Inflammatory macrophage treated with lipopolysaccharide for 4 hours (primary cell): Measurements from ENCODE around the gene POU2AF1.

ENCODE experiments used
- DNase-seq: peaks from one replicate; pipeline ENCODE4 v3.0.0-alpha.2; 2020

POU2AF1 gene, protein sequence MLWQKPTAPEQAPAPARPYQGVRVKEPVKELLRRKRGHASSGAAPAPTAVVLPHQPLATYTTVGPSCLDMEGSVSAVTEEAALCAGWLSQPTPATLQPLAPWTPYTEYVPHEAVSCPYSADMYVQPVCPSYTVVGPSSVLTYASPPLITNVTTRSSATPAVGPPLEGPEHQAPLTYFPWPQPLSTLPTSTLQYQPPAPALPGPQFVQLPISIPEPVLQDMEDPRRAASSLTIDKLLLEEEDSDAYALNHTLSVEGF

DNA sequence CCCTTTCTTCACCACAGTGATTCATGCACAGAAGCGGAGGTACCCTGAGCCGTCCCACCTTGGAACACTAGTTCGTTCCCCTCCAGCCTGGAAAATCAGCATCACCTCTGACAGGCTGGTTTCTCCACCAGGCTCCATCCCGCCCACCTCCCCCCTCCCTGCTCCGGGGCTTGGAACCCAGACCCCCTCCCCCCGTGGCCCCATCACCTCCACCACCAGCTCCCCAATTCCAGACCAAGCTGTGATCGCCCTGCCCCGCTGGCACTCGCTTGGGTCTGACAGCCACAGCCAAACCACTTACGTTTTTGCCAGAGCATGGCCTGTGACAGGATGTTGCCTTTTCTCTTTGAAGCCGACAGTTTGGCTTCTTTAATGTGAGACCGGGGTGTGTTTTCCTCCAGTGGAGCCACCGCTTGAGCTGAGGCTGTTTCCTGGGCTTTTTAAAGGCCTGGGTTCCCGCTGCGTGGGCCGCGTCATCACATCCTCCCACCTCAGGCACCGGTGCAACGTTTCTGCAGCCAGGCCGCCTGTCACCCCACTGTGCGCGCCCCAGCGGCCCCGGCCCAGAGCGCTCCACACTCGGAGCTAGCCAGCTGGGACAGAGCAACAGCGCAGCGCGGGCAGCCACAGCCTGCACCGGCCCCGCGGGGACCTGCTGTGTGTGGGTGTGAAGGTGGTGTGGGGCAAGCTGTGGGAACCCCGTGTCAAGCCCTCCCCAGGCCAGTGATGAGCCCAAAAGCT is at the start of gene POU2AF1:
TSS of gene POU2AF1 (minus strand) at position 415 of the 741 bp plus-strand sequence. CDS start at position 317, 98 bp downstream.
- DNase-seq, result no peak

DNA sequence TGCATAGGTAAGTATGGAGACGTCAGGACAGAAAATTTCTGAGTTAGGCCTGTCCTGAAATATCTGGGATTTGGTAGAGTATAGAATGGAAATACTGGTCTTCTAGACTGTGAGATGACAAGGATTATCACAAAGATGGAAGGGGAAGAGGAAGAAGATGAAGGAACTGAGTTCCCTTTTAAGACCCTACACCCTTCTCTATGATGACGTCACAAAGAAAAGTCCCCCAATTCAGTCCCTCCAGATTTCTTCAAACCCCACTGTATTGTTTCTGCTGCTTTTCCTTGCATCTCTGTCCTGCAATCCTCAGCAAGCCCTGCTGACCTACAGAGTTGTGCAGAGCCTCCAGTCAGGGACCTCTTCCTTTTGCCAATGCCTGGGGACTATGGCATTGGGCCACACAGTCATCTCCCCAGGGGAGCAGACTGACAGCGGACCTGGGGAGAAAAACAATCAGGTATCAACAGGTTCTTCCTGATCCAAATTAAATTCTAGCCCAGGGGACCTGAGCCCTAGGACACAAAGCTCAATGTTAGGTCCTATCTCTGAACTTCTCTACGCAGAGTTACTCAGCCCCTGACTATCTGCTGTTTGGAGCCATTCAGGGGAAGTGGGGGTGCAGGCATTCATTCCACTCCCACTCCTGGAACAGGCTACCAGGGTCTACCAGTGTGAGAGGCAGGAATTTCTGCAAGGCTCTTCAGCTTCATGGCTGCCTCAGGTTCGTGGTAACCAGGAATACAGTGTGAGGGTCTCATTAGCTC is 49.2 kb upstream of the POU2AF1 start:
- no peak for DNase-seq

DNA sequence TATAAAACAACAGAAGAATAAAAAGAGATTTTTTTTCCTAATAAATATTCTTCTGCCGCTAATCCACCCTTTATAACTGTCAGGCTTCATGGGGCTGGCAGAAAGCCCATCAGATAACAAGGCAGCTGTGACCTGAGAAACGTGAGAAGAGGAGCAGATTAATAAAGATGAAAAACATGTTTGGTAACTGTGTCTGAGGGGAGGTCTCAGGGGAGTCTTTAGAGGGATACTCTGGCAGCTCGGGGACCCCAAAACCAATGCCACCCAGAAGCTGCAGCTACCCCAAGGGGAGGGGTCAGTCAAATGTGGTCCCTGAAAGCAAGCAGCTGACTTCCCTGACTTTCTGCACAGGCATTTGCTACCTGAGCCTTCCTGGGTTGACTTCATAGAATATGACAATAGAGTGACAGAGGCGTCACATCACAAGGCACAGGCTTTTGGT is 48.4 kb upstream of the POU2AF1 start:
- no peak for DNase-seq

DNA sequence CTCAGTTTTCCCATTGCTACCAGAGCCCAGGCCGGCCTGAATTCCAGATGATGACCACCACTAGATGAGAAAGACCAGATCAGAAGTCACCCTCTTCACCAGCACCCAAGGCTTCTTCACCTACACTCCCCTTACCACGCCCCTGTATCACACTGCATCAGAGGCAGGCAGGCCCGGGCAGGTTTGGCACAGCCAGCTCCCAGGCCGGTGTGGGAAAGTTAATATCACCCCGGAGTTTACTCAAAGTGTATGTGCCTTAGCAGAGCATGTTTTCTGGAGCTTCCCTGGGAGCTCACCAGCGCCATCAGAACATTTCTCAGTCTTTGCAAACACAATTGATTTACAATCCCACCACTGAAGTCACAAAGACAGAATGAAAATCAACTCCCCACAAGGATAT is 47.5 kb upstream of the POU2AF1 start:
- DNase-seq, result no peak

DNA sequence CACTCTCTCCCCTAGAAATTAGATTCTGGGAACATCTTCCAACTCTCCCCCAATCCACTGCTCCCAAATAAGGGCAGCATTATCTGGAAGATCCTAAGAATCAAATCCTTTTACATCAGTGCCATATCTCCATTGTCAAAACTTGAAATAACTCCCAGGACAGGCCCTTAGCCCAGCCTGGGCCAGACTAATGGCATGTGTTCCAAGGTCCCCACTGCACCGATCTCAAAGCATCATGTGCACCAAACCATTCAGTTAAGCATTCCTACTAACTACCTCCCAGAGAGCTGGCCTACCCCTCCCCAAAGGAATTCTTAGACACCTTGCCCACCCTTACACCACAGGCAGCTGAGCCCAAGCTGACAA is 44.2 kb upstream of the POU2AF1 start:
- no peak for DNase-seq

DNA sequence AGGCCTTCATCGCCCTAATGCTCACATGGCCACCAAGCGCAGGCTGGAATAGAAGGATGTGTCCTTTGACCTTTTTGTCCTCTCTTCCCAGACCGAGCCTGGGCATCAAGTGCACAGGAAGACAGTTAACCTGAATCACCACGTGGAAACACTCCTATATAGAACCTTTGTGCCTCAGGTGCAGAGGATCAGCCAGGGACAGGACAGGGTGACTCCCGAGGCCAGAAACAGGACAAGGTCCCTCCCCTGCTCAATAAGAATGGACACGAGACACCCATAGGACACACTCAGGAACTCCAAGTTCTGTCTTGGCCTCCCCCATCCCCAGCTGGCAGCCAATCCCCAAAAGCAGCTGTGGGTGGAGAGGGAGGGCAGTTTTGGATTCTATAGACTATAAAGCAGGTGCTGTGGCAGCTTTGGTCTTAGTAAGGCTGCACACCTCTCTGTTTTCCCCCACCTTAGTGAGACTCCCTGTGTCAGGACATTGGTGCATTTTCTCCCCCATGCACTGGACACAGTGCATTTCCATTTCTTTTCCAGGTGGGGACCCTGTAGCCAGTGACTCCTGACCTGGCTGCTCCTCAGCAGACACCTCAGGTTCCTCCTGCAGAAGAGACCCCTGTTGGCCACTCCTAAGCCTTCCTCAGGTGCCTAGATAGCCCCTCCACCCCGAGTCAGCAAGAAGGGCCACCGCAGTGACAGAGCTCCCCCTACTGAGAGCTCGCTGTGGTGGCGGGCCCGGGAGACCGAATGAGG is 43.6 kb upstream of the POU2AF1 start:
- no peak for DNase-seq

DNA sequence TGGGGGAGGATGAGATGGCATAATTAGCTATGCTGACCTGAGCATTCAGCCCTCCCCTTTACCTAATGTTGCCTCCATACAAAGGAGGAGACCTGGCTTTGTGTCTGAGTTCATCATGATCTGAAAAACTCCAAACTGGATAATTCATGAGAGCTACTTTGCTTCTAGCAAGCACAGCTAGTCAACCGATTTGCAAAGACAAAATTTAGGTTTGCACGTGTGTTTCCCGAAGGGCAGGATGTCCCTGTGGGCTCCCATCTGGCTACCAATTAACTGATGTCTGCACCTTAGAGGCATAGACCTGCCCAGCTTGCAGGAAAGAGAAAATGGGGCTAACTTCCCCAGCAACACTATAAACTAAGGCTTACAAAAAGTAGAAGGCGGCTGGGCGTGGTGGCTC is 42.2 kb upstream of the POU2AF1 start:
- no peak for DNase-seq

DNA sequence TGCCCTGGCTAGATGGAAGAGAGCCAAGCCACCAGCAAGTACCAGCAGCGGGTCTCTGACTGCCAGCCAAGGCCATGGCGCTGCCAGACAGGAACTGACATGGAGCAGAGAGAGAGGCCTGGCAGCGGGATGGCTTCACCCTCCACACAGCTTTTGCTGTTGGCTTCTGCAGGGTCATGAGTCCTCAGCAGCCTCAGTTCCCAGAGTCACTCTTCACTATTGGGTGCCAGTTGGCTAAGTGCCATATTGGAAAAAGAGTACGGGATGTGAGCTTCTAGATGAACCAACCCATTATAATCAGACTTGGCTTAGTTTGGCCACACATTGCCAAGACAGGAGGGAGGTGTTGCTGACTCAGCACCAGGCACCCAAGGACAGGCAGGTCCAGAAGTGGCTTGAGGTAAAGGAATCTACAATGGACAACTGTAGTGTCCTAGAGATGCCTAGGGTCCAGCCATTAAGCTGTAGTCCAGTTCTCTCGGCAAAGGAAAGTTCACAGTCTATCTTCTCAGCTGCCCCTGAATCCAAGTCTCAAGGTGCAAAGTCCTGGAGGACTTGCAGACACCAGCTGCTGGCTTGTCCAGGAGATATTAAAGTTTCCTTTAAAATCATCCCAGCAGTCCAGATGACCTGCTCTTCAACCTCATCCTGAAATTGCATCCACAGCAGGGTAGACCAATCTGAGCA is 40.7 kb upstream of the POU2AF1 start:
- DNase-seq, result no peak

DNA sequence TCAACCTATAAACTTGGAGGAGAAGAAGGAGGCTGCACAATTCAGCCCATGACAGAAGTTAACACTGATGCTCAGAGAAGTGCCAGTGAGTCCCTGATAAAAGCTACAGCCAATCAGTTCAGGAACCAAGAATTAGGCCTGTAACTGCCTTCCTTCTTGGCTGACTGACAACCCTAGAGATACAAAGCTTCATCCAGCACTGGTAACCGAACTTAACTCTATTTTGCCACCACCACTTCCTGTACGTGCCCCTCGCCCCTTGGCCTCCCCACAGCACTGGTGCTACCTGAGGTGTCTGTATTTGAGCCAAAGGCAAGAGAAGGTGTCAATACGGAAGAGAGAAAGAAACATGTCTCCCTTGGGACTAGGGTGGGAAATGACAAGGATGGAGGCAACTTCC is 40.1 kb upstream of the POU2AF1 start:
- no peak for DNase-seq

DNA sequence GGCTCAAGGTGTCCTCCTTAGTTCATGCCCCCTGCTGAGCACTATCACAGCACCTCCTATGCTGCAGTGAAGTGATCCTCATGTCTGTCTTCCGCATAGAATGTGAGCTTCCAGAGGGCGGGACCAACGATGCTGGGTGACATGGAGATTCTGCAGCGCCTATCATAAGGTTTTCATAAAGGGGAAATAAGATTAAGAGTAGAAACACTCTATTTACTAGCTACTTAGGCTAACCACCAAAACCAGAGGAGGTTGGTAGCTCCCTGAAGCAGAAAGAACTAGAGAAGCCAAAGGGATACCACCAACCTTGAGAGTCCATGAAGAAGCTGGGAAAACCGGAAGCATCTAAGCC is 39.3 kb upstream of the POU2AF1 start:
- no peak for DNase-seq

DNA sequence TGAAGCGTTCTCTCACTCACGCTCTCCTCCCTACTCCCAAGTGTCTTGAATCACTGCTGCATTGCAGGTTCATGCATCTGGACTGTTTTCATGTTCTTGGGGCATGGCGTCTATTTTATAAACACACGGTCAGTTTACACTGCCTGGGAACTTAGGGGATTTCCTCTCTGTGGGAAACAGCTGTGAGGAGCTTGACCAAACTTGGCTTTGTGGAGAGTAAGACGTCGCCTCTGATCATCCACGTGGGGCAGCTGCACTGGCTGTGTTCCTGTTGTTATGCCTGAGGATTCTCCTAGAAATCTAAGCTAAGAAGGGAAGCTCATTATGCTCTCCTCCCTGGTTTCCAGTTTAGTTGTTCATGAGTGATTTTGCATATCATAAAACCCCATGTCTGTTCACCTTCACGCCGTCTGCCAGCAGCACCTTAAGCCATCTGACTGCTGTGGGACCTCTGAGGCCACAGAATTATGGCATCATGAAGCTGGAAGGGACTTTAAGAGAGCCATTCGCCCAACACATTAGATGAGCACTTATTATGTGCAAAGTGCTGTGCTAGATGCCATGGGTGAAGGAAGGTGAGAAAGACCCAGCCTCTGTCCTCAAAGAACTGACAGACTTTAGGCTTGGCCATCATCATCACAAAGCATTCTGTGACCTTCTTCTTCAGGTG is 38.8 kb upstream of the POU2AF1 start:
- DNase-seq, result no peak

DNA sequence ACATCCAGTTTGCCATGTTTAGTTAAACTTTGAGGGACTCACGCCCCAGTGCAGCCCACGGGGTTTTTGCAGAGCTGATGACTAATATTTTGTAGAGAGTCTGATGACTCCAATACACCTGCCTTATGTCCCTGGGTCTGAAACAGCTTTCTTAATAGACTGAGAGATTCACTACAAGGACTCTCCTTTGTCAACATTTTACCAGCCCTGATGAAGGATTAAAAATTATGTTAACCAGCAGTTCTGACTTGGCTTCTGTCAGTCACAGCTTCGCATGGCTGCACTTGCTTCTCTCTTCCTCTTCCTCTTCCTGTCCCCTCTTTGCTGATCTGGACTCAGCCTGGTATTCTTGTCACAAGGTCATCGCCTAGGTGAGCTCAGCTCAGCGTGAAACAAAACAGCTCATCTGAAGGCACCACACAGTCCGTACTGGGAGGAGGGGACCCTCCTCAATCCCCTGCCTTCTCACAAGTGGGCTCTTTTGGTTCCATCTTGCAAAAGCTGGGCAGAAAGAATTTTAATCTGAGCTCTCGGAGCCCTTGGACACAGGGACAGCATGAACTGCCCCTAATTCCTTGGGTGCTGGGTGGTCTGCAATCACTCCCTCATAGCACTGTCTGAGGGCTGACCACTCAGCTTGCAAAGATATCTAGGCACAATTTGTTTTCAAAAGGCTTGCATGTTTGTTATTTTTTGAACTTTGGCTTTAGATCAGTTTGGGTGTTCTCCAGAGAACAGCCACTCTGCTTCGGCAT is 38.1 kb upstream of the POU2AF1 start:
- no peak for DNase-seq

DNA sequence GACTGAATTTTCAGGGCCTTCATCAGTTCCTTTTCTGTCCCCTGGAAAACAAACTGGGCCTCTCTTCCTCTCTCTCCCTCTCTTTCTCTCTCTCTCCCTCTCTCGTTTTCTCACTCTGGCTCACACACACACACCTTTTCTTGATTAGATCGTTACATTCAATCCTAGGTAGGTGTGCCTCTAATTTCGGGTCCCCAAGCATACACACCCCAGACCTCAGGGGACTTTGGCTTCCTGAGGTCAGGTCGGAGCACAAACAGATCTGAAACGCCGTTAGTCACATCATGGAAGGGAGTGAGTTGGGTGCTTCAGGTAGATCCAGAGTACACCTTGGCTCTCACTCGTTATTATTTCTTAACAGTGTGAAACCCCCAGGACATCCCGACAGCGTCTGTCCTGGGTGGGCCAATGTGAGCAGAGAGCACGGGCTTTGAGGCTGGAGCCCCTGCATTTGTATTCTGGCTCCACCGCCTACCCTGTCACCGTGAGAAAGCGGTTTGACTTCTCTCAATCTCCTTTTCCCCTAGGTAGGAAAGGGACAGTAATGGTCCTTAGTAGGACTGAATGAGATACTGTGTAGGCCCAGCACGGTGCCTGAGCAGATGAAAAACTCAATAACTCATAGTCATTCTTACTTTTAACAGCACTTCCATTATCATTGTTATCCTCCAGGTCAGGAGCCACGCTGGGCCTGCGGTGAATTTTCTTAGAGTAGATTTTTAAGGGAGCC is 37.3 kb upstream of the POU2AF1 start:
- DNase-seq, result no peak

DNA sequence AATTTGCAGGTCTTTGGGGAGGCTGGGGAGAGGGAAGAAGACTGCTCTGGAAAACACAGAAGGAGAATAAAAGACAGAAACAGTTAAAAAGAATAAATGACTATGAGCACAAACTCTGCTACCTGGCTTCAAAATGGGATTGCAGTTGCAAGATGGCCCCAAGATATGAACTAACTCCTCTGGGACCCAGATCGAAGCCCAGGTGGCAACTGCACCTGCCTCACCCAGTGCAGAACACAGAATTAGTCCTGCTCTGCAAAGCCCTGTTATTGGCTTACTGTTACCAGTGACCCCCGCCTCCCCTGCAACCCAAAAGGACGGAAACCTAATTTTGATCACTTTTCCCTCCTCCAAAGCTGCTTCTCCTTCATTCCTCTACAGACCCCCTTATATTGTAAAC is 35.9 kb upstream of the POU2AF1 start:
- no peak for DNase-seq

DNA sequence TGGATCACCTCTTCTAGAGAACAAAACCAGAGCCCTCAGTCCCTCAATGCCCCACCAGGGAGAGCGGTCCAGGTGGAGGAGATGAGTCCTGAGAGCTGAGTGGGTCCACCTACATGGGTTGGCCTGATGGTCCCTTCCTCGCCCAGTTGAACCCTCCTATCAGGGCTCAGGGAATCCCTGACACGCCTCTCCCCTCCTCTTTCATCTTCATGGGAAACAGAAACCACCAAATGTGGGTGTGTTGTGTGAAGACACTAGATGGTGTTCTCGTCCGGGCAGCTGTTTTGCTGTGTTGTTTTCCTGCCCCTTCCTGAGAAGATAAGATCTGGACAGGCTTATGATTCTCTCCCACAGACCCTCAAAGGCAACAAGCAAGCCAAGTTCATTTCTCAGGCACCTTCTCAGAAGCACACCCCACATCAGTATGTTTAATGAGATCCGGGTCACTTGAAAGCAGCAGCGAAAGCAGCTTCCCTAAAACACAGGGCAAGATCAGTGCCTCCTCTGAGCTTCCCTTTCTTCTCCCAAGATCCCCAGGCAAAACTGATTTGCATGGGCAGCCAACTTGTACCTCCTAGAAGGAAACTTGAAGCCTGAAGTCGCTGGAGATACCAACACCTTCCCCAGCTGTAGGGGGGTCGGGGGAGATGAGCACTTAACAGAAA is 35.3 kb upstream of the POU2AF1 start:
- DNase-seq, result peak; percentile 66

DNA sequence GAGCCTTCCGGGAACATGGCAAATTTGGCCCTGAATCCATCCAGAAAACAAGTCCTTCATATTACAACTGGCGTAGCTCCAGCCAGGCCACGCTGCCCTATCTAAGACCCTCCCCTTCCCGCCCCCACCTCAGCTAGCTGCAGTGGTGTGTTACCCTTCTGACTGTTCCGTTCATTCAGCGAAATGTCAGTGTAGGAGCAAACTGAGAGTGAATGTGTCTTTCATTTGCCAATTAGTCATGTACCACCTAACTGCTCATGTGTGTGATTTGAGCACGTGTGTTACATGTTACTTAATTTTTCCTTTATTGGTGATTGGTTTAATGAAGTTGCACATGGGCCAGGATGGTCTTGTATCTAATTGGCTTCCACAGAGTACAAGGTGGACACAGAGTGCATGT is 34.8 kb upstream of the POU2AF1 start:
- DNase-seq, result no peak

DNA sequence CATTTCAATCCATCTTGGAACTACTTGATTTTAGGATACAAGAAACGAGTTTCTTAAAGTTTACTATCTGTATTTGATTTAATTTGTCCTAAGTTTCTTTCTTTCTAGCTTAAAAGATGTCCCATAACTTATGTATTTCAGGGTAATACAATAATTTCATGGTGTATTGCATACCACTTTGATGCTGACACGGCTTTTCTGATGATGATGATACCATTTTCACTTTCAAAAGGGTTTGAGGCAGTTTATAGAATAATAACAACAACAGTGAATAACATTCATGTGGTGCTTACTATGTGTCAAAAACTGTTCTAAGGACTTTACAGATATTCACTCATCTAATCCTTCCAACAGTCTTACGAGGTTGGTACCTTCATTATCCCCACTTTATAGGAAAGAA is 33.2 kb upstream of the POU2AF1 start:
- DNase-seq, result no peak

DNA sequence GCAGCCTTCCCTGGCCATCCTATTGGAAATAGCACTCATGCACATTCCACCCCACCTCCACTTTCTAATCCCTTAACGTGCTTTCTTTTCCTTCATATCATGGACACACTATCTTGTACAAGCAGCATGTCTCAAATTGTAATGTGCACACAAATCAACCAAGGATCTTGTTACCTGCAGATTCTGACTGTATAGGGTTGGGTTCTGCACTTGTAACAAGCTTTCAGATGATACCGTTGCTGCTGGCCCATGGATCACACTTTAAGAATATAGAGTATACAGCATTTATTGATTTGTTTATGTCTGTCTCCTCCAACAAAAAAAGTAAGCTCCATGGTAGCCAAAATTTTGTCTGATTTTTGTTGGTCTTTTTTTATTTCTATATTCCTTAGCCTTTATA is 32.4 kb upstream of the POU2AF1 start:
- no peak for DNase-seq

DNA sequence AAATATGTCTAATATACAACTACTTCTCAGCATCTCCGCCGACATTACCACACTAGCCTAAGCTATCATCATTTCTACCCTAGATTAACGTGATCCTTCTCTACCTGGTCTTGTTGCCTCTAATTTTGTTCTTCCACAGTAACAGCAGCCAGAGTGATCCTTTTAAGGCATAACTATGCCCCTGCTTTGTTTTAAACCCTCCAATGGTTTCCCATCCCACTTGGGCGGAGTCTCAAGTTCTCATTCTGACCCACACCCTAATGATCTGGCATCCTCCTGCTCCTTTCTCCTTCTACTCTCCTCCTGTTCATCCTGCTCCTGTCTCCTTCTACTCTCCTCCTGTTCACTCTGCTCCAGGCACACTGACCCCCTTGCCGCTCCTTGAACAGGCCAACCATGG is 31.9 kb upstream of the POU2AF1 start:
- DNase-seq, result no peak

DNA sequence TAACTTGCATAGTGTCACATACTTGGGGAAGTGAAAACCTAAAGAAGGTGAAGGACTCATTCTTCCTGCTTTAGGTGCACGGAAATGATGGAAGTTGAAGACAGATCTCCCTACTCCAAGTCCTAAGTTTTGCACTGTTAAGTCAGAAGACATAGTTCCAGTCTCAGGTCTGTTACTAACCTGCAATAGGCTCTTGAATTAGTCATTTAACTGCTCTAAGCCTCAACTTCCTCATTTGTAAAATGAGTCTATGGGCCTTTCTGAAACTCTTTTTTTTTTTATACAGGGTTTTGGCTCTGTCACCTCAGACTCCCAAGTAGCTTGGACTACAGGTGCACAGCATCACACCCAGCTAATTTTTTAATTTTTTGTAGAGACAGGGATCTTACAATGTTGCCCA is 30.8 kb upstream of the POU2AF1 start:
- DNase-seq, result peak; percentile 44
